SW480 (cell line): ENCODE measurements around the gene ZNF280B.
"Not testable (repeated sequence)": the region's sequence is repeated elsewhere in the genome, so short reads cannot be mapped to it uniquely, and the experiment has no call there.

ENCODE experiments used
- DNase-seq: peaks from one replicate; pipeline ENCODE4 v3.0.0-alpha.2; 2016; ENCODE audit warnings: low spot score

Gene ZNF280B

DNA sequence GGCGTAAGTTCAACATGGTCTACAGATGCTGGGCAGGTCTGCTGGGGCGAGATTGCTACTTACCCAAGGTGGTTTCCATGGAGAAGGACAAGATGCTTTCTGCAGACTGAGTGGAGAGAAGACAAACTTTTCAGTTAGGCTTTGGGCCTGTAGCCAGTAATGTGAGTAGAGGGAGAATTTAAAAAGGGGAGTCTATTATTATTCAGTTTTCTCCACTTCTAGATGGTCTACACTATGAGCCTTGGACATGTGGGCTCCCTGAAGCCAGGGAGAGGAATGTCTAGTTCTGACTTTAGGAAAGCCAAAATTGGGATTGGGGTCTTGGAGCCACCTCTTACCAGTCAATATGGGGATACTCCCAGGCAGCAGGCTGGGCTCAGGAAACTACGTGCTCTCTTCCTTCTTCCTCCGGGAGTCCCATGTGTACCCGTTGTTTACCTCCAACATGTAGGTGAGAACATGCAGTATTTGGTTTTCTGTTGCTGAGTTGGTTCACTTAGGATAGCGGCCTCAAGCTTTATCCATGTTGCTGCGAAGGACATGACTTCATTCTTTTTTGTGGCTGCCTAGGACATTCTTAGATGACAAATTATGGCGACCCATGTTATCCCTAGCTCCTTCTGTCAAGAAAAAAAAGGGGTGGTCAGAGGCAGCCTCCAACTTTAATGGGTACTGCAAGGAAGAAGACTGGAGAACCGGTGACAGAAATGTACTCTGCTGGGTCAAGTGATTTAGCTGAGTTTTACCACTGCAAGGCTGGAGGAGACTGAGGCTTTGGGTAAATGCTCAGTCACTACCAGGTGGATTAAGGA lies 26.3 kb upstream of the ZNF280B start:
- DNase-seq = no peak

DNA sequence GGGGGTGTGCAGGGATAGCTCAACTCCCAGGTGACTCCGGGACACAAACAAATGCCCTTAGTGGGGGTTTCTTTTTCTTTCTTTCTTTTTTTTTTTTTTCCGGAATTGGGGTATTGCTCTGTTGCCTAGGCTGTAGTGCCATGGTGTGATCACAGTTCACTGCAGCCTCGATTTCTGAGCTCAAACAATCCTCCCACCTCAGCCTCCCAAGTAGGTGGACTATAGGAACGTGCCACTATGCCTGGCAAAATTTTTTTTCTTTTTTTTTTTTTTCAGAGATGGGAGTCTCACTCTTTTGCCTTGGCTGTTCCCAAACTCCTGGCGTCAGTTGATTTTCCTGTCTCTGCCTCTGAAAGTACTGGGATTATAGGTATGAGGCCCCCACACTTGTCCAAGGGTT lies 25.3 kb upstream of the ZNF280B start:
- DNase-seq = no peak

DNA sequence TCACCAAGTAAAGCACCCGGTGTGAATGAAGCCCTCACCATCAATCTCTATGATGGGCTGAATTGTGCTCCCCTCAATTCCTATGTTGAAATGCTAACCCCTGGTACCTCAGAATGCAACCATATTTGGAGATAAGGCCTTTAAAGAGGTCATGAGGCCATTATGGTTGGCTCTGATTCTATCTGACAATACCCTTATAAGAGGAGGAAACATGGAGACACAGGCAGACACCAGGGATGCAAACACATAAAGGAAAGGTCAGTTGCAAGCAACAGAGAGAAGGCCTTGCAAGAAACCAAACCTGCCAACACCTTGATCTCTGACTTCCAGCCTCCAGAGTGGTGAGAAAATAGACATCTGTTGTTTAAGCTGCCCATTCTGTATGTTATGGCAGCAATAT lies 24.9 kb upstream of the ZNF280B start:
- DNase-seq = no peak

DNA sequence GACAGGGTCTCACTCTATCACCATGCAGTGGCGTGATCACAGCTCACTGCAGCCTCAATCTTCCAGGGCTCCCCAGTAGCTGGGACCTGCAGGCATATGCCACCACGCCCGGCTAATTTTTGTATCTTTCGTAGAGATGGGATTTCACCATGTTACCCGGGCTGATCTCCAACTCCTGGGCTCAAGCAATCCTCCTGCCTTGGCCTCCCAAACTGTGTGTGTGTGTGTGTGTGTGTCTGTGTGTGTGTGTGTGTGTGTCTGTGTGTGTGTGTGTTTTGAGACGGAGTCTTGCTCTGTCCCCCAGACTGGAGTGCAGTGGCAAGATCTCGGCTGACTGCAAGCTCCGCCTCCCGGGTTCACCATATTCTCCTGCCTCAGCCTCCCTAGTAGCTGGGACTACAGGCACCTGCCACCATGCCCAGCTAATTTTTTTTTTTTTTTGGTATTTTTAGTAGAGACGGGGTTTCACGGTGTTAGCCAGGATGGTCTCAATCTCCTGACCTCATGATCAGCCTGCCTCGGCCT lies 24.1 kb upstream of the ZNF280B start:
- not testable (repeated sequence) for DNase-seq

DNA sequence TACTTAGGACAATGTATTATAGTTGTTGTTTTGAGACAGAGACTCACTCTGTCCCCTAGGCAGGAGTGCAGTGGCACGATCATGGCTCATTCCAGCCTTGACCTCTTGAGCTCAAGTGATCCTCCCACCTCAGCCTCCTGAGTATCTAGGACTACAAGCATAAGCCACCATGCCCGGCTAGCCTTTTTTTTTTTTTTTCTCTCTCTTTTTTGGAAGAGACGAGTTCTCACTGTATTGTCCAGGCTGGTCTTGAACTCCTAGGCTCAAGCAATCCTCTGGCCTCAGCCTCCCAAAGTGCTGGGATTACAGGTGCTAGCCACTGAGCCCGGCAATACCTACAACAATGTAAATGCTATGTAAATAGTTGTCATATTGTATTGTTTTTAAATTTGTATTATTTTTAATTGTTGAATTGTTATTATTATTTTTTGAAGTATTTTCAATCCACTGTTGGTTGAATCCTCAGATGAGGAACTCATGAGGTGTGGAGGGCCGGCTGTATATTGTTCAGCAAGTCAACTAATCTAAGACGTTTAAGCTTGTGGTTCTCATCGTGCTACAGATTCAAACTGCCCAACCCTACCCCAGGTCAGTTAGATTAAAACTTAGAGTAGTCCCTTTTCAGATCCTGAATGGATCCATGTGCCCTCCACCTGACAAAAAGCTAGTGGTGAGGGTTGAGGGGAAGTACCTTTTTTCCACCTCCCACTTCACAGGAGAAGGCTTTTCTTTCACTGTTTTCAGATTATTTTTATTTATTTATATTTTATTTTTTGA lies 23.4 kb upstream of the ZNF280B start:
- DNase-seq = no peak

DNA sequence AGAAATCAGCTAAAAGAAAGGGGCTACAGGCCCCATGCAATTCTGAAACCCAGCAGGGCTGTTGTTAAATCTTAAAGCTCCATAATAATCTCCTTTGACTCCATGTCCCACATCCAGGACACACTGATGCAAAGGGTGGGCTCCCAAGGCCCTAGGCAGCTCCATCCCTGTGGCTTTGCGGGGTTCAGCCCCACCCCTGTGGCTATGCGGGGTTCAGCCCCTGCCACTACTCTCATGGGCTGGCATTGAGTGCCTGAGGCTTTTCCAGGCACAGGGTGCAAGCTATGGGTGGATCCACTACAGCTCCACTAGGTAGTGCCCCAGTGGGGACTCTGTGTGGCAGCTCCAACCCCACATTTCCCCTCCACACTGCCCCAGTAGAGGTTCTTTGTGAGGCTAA lies 20.2 kb upstream of the ZNF280B start:
- DNase-seq = no peak

DNA sequence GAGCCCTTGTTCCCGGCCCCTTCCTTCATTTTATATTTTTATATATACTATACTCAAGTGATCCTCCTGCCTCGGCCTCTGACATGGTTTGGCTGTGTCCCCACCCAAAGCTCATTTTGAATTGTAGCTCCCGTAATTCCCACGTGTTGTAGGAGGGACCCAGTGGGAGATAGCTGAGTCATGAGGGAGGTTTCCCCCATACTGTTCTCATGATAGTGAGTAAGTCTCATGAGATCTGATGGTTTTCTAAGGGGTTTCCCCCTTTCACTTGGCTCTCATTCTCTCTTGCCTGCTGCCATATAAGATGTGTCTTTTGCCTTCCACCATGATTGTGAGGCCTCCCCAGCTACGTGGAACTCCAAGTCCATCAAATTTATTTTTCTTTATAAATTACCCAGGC lies 18.8 kb upstream of the ZNF280B start:
- no peak for DNase-seq

DNA sequence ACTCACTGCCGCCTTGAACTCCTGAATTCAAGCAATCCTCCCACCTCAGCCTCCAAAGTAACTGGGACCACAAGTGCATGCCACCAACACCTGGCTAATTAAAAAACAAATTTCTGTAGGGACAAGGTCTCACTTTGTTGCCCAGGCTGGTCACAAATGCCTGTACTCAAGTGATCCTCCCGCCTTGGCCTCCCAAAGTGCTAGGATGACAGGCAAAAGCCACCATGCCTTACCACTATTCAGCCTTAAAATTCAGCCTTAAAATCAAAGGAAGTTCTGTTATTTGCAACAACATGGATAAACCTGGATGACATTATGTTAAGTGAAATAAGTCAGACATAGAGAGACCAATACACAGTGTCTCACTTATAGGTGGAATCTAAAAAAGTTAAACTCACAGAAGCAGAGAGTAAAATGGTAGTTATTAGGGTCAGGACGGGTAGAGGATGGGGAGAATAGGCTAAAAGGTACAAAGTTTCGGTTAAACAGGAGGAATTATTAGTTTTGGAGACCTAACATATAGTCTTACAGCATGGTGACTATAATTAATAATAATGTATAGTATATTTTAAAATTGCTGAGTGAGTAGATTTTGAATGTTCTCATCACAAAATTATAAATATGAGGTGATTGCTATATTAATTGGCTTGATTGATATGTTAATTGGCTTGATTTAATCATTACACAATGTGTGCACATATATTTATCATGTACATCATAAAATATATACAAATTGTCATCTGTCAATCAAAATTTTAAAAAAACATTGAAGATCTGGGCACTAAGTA lies 17.8 kb upstream of the ZNF280B start:
- DNase-seq = no peak

DNA sequence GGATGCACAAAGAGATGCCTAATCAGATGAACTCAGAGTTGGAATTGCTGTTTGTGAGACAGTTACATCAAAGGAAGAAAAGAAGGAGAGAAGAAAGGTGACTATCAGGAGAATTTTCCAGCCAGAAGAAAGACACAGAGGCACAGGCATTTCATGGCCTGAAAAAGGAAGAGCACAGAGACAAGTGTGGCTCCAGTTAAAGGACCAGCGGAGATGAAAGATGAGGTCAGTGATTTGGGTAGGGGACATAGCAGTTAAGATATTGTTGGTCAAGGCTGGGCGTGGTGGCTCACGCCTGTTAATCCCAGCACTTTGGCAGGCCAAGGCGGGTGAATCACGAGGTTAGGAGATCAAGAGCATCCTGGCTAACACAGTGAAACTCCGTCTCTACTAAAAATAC lies 15.0 kb upstream of the ZNF280B start:
- DNase-seq = no peak

DNA sequence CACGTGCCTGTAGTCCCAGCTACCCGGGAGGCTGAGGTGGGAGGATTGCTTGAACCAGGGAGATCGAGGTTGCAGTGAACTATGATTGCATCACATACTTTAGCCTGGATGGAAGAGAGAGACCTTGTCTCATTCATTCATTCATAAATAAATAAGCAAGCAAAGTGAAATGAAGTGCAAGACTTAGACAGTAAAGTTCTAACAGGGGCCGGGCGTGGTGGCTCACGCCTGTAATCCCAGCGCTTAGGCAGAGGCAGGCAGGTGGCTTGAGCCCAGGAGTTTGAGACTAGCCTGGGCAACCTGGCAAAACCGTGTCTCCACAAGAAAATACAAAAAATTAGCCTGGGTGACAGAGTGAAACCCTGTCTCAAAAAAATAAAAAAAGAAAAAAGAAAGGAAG lies 13.1 kb upstream of the ZNF280B start:
- no peak for DNase-seq

DNA sequence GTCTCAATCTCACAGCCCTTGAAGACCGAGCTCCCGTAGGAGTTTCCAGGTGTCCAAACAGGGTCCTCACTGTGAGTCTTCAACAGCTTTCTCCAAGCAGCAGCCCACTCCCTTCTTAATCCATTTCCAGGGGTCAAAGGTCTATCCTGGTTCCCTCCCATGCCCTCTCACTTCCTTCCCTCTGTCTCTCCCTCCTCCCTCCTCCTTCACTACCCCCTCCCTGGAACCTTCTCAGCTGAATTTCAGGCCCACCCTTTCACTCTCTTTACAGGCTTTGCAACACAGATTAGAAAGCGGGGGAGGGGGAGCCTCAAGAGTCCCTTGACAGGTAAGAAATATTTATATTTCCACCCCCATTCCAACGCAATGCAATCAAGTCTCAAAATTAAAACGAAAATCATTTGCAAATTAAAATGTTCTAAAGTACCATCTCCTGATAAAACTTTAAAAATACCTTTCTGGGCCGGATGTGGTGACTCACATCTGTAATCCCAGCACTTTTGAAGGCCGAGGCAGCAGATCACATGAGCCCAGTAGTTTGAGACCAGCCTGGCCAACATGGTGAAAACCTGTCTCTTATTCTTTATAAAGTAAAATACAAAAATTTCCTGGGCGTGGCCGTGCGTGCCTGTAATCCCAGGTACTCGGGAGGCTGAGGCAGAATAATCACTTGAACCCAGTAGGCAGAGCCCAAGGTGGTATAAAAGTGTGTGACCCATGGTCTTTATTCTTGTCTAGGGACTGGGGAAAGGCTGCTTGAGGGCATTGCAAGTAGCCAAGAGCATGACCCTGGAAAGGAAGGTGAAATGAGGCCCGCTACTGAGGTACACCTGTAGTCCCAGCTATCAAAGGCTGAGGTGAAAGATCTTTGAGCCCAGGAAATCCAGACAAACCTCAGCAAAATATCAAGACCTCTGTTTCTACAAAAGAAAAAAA lies 12.4 kb upstream of the ZNF280B start:
- no peak for DNase-seq

DNA sequence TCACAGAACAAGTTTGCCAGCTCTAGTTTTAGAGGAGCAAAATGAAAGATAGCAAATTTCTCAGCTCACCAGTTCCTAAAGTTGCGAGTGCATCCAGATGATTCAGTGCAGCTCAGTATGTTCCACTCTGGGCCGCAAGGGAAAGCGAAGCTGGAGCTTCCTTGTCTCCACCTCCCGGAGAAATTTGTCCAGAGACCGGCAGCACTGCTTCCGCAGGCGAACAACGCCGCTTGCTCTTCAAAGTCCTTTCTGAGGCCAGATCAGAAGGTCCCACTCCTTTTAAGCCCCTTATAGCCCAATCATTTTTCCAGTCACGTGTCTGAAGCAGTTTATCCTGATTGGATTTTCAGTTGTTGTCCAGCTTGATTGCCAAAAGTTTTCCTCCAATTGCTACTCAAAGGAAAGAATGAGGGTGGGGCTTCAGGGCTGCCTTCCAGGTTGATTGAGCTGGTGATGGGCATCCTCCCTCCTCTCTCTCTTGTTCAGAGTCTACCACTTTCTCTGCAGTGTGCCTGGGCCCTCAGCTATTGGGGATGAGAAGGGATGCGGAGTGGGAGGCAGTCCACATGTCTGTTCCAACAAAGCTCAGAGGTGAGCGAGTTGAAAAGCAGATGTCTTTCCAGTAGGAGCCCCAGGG lies 11.6 kb upstream of the ZNF280B start, which contains the start of gene ZNF280A:
Gene ZNF280A, minus strand, starts transcription at position 251 of the 637 bp plus-strand sequence. CDS start 4,640 bp downstream, outside the sequence.
- no peak for DNase-seq

DNA sequence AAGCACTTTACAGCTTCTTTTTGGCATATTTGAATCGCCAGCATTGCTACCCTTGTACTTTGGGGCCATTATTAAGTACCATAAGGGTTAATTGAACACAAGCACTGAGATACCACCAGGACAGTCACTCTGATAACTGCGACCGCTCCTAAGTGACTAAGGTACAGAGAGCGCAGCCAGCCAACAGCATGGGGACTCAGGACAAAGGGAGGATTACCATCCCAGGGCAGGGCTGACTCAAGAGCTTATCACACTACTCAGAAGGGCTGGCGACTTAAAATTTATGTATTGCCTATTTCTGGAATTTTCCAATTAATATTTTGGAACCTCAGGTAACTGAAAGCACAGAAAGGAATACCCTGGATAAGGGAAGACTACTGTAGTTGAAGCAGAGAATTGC lies 11.0 kb upstream of the ZNF280B start:
- no peak for DNase-seq

DNA sequence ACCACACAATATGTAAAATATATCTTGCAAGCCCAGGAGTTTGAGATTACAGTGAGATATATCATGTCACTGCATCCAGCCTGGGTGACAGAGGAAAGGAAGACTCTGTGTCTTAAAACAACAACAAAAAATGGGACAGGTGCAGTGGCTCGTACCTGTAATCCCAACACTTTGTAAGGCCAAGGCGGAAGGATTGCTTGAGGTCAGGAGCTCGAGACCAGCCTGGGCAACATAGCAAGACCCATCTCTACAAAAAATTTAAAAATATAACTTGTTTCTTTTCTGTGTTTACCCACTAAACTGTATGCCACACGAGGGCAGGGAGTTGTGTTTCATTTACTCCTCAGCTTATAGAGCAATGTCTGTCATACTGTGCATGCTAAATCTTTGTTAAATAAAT lies 8.4 kb upstream of the ZNF280B start:
- no peak for DNase-seq

DNA sequence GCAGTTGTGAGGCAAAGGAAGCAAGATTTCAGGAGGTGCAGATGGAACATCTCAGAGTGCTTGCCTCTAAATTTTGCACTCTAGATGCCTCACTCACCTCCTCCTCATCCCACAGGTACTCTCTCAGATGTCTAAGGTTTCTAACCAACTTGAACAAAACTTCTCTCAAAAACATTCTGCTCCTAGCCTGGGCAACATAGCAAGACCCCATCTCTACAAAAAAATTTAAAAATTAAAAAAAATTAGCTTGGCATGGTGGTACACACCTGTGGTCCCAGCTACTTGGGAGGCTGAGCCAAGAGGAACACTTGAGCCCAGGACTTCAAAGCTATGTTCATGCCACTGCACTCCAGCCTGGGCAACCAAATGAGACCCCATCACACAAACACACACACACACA lies 7.3 kb upstream of the ZNF280B start:
- DNase-seq = no peak

DNA sequence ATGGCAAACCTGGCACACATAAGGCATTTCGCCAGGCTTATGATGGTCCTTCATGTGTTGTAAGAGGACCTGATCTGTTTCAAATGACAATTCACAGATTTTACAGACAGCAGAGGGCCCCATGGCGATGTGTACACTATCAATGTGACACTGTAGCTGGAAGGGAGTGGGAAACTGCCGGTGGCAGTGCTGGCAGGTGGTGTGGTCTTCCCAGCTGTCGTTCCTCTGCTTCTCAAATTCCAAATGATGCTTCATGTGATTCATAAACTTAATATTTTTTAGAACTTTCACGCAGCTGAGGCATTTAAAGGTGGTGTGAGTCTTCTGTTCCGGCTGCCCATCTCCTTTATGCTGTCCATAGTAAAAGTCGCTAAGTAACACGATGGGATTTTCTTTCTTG lies 5.9 kb upstream of the ZNF280B start:
- not testable (repeated sequence) for DNase-seq

DNA sequence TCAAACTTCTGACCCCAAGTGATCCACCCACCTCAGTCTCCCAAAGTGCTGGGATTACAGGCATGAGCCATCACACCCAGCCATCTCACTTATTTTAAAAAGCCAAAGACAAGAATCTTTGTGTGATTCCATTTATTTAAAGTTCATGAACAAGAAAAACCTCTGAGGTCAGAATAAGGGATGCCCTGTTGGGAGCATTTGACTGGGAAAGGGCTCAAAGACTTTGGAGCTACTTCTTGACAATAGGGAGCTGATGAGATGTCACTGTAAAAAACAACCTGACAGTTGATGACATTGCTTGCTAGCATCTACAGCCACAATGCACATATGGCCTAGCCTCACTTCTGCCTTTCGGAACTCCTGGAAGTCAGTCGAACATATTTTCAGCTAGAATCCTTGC lies 5.1 kb upstream of the ZNF280B start:
- no peak for DNase-seq

DNA sequence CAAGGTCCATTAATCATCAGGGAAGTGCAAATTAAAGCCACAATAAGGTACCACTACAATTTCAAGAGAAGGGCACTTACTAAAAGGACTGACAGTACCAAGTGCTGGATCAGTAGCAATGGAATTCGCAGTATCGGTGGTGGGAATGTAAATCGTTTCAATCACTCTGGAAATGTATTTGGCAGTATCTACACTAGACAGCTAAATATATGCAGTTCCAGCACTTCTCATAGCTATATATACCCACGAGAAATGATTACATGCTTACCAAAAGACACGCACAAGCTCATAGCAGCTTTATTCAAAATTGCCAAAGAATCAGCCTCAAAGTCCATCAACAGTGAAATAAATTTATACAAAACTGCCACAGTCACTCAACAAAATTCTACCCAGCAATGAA lies 4.4 kb upstream of the ZNF280B start:
- no peak for DNase-seq

DNA sequence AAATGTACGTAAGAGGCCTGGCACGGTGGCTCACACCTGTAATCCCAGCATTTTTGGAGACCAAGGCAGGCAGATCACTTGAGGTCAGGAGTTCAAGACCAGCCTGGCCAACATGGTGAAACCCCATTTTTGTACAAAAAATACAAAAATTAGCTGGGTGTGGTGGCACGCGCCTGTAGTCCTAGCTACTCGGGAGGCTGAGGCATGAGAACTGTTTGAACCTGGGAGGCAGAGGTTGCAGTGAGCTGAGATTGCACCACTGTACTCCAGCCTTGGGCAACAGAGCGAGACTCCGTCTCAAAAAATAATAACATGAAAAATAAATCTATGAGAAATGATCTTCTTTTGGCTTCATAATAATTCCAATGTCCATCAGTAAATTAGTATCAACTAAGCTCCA lies 2.3 kb upstream of the ZNF280B start:
- DNase-seq = not testable (repeated sequence)

DNA sequence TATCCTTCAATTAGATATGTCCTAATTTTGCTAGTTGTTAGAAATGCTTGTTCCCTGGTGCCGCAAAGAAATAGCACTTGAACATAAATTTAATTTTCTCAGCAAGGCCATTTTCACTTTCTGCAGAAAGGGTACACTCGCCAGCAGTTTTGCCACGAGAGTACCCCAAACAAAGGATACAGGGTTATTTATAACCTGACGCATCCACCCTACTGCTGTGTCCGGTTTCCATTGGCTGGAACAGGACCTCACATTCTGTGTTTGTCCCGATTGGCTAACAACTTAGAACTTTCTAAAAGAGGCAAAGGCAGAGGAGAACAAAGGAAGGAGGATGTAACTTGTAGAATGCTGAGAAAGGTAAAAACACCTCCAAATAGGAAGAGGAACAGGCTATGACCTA lies 1.4 kb upstream of the ZNF280B start:
- DNase-seq = not testable (repeated sequence)
